ENCODE data around the gene MAPK10.
"Not testable (repeated sequence)": the region's sequence is repeated elsewhere in the genome, so short reads cannot be mapped to it uniquely, and the experiment has no call there.

MAPK10 gene

GRCh38 chr4:86184216-86184900 lies 175.5 kb downstream of the MAPK10 start:
- no peak for DNase-seq (ENCODE audit: insufficient read length, low spot score)
- TF ChIP-seq, protein P1, sequence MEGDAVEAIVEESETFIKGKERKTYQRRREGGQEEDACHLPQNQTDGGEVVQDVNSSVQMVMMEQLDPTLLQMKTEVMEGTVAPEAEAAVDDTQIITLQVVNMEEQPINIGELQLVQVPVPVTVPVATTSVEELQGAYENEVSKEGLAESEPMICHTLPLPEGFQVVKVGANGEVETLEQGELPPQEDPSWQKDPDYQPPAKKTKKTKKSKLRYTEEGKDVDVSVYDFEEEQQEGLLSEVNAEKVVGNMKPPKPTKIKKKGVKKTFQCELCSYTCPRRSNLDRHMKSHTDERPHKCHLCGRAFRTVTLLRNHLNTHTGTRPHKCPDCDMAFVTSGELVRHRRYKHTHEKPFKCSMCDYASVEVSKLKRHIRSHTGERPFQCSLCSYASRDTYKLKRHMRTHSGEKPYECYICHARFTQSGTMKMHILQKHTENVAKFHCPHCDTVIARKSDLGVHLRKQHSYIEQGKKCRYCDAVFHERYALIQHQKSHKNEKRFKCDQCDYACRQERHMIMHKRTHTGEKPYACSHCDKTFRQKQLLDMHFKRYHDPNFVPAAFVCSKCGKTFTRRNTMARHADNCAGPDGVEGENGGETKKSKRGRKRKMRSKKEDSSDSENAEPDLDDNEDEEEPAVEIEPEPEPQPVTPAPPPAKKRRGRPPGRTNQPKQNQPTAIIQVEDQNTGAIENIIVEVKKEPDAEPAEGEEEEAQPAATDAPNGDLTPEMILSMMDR (IDR thresholded peaks at IDR 0.05; ENCODE audit: insufficient read depth, missing control alignments): no peak
- no peak for FAIRE-seq

DNA sequence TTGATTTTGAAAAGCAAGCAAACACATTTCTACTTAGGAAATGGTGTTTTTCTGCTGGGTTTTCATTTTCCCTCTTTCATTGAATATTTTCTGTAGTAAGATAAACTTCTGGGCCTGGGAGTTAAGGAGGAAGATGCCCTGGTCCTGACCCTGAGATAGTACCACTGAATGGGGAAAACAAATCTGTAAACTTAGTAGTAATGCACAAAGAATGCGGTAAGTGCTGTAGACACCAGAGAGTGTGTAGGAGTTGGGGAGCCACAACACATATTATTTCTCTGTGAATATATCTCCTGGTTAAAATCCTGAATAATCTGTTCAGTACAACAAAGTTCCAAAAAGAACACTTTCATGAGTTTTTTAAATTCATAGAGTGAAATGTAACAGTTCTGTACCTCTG lies 178.3 kb downstream of the MAPK10 start:
- TF ChIP-seq, protein P1 (IDR thresholded peaks at IDR 0.05; ENCODE audit: insufficient read depth, missing control alignments): no peak
- no peak for FAIRE-seq
- no peak for DNase-seq (ENCODE audit: insufficient read length, low spot score)

- DNase-seq (ENCODE audit: insufficient read length, low spot score) (no peak), FAIRE-seq (no peak)
- TF ChIP-seq, protein P1 (IDR thresholded peaks at IDR 0.05; ENCODE audit: insufficient read depth, missing control alignments): no peak
These were observed 181.6 kb downstream of the MAPK10 start for GRCh38 chr4:86178211-86178610.

- TF ChIP-seq, protein P1 (IDR thresholded peaks at IDR 0.05; ENCODE audit: insufficient read depth, missing control alignments): no peak
- FAIRE-seq (no peak), DNase-seq (ENCODE audit: insufficient read length, low spot score) (no peak)
These were observed 185.3 kb downstream of the MAPK10 start for GRCh38 chr4:86174506-86174905.

GRCh38 chr4:86168335-86168734 lies 191.5 kb downstream of the MAPK10 start:
- not testable (repeated sequence) for FAIRE-seq; DNase-seq (ENCODE audit: insufficient read length, low spot score)

DNA sequence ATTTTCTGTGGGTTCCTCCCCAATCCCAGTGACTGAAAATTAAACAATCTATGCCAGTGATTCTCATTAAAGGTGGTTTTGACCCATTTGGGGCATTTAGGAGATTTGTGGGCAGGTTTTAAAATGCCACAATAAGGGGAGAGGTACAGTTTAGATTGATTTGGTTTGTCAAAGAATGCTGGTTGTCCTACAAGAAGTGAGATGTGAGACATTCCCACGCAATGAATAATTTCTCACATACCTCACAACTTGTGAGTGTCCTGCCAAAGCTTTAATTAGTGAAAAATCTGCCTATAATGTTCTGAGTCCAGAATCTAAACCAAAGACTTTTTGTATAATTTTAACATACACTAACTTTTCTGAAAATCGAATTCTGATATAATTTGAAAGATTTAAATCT lies 199.4 kb downstream of the MAPK10 start:
- TF ChIP-seq, protein P1 (IDR thresholded peaks at IDR 0.05; ENCODE audit: insufficient read depth, missing control alignments): no peak
- no peak for FAIRE-seq
- DNase-seq (ENCODE audit: insufficient read length, low spot score): no peak

DNA sequence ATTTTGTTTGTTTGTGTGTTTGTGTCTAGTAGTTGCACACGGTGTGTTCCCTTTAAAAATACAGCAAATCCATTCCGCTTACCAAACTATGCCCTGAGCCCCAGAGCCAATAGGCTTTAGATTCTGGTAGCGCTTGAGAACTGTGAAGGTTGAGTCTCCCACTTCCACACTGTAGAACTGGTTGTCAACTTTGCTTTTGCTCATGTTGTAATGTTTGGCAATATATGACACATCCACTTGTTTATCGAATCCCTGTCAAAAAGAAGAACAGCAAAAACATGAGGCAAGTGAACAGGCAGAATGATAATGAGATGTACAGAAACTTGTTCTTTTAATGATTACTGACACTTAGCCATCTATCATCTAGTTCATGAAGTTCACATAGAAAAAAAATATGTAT lies 200.6 kb downstream of the MAPK10 start:
- DNase-seq (ENCODE audit: insufficient read length, low spot score): no peak
- TF ChIP-seq, protein P1 (IDR thresholded peaks at IDR 0.05; ENCODE audit: insufficient read depth, missing control alignments): no peak
- FAIRE-seq: no peak

- no peak for DNase-seq (ENCODE audit: insufficient read length, low spot score)
- TF ChIP-seq, protein P1 (IDR thresholded peaks at IDR 0.05; ENCODE audit: insufficient read depth, missing control alignments): no peak
- FAIRE-seq: no peak
These were observed 203.3 kb downstream of the MAPK10 start for GRCh38 chr4:86156531-86156930.

All from D721Med (cell line).